C4-2B (cell line): ENCODE results near the gene ARL10.

Source experiments
- CTCF ChIP-seq: fragments of 450-650 bp; conservative IDR thresholded peaks from 2 replicates; pipeline ENCODE4 v1.5.1; 2017; ENCODE audit warnings: mild to moderate bottlenecking
- ZFX ChIP-seq: fragments of 450-650 bp; IDR thresholded peaks from 2 replicates; pipeline ENCODE4 v1.6.1; 2017

GRCh38 chr5:176397736-176398420, 32.6 kb downstream of the ARL10 start:
- TF ChIP-seq ZFX (no peak), CTCF (no peak)
